NB4 (cell line): ENCODE results near the gene PIAS1.

Source experiments
- CTCF ChIP-seq: IDR thresholded peaks from one replicate; pipeline ENCODE4 v1.5.1; 2012; ENCODE audit warnings: low read depth, low read length
- MYC ChIP-seq: IDR thresholded peaks from 2 replicates; pipeline ENCODE4 v1.6.1; 2011; ENCODE audit warnings: low read depth, low read length
- POLR2A ChIP-seq: IDR thresholded peaks from 2 replicates; pipeline ENCODE4 v1.6.1; 2011; ENCODE audit warnings: mild to moderate bottlenecking; ENCODE audit not compliant: insufficient read length; ENCODE audit errors: extremely low read depth

DNA sequence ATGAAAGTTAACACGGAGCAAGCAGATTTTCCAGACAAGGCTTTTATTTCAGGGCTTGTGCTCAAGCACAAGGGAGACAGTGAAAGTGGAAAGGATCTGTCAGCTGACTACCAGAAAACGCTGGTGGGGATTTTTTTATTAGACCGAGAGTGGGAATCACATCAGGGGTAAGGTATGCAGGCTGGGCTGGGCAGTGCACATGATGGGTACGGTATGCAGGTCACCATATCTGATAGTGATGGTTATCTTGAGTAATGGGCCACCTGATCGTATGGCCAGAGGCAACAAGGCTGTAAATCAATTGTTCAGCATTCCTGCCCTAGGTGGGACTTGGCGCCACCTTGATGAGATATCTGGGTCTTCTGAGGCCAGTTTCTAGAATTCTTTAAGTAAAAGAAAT is 36.9 kb upstream of the PIAS1 start:
- TF ChIP-seq CTCF: no peak
- TF ChIP-seq POLR2A: no peak
- TF ChIP-seq MYC: no peak
